ENCODE data around the gene CBL.

The CBL gene

DNA sequence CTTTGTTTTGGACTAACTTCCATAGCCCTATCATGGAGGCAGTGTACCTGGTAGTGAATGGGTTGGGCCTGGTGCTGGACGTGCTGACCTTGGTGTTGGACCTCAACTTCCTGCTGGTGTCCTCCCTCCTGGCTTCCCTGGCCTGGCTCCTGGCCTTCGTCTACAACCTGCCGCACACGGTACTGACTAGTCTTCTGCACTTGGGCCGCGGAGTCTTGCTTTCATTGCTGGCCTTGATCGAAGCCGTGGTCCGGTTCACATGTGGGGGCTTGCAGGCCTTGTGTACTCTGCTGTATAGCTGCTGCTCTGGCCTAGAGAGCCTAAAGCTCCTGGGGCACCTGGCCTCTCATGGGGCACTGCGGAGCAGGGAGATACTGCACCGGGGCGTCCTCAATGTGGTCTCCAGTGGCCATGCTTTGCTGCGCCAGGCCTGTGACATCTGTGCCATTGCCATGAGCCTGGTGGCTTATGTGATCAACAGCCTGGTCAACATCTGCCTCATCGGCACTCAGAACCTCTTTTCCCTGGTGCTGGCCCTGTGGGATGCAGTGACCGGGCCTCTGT, 129.0 kb downstream of the CBL start:
- DNase-seq = no peak

DNA sequence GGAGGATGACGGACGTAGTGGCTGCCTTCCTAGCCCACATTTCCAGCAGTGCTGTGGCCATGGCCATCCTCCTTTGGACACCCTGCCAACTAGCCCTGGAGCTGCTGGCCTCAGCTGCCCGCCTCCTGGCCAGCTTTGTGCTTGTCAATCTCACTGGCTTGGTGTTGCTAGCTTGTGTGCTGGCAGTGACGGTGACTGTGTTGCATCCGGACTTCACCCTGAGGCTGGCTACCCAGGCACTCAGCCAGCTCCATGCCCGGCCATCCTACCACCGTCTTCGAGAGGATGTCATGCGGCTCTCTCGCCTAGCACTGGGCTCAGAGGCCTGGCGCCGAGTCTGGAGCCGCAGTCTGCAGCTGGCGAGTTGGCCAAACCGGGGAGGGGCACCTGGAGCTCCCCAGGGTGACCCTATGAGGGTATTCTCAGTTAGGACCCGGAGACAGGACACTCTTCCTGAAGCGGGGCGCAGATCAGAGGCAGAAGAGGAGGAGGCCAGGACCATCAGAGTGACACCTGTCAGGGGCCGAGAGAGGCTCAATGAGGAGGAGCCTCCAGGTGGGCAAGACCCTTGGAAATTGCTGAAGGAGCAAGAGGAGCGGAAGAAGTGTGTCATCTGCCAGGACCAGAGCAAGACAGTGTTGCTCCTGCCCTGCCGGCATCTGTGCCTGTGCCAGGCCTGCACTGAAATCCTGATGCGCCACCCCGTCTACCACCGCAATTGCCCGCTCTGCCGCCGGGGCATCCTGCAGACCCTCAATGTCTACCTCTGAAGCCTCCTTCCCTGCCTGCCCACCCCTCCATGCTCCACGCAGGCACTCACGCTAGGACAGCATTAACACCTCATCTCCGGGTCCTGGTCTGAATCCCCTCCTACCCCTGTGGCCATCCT, 129.8 kb downstream of the CBL start:
- DNase-seq = no peak

DNA sequence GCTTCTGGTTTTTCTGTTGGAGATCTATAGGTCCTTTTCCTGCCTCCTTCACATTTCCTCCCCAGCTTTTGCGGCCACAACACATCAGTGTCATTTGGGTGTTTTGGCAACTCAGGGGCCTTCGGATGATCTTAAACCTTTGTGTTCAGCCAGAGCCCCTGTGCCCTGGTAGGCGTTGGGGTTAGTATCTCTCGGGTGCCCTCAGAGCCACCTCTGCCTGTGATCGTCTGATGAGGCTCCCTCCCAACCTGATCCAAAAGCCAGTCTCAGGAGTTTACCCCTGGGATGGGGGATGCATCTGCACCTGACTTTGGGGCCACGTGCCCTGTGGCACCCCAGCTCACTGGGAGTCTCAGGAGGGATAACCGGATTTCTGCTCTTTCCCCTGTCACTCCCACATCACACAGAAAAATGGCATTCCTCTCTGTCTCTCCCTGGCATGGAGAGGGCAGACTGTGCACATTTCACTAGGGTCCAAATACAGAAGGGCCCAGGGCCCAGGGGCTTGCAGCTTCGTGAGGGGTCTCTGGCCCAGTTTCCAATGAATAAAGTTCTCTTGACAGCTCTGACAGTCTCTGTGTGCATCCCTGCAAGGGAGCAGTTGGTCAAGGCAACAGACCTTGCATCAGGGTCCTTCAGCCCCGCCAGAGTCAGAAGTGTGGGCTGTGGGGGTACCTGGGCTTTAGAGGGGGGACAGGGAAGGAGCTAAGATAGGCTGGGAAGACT, 130.8 kb downstream of the CBL start:
- DNase-seq = no peak

DNA sequence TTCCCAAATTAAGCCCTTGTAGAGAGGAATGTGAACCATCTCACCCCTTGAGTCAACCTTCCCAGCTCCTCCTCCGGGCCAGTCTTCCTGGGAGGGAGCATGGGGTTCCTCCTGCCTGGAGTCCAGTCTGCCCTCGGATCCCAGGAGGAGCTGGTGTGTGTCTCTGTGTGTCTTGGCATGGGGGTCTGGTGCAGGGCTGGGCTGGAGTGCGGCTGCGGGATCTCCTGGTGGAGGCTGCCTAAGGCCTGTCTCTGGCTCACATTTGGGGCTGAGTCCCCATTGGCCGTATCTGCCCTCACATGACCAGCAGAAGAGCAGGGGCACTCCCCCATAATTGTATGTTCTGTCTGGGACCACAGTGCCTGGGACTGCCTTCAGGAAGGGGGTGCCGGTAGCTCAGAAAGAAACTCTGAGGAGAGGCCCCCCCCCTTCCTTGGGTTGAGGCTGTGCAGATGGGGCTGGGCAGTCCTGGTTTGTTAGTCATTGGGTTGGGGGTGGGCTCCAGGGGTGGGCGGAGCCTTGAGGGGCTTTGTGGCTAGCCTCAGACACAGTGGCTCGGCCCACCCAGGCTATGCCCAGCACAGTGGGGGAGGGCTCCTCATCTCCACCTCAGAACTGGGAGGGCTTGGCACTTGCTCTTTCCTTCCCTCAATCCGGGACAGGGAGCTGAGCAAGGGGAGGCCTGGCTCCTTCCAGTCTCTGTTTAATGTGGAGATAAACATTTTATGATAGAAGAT, 131.6 kb downstream of the CBL start:
- DNase-seq = no peak

DNA sequence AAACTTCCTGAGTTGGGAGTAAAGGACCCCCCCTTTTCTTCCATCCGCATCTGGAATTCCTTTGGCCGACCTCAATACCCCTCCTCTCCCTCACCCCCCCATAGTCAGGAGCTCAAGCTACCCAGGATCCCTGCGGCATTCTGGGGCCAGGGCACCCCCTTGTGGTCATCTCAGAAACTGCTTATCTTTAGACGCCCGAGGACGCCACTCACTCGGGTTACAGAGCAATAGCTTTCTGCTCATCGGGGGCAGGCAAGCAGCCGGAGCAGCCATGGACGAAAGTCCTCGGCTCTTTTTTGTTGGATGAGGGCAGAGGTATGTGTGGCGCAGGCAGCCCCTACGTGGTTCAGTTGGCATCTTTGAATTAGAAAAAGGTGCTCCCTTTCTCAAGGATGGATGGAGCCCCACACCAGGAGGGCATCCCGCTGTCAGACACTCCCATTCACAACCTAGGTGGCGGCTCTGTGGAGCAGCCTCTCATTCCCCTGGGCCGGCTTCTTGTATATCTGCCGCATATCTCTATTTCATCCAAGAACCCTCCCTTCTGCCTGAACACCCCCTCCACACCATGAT, 132.3 kb downstream of the CBL start:
- peak in 1 of 2 experiments; percentile 23 for DNase-seq

DNA sequence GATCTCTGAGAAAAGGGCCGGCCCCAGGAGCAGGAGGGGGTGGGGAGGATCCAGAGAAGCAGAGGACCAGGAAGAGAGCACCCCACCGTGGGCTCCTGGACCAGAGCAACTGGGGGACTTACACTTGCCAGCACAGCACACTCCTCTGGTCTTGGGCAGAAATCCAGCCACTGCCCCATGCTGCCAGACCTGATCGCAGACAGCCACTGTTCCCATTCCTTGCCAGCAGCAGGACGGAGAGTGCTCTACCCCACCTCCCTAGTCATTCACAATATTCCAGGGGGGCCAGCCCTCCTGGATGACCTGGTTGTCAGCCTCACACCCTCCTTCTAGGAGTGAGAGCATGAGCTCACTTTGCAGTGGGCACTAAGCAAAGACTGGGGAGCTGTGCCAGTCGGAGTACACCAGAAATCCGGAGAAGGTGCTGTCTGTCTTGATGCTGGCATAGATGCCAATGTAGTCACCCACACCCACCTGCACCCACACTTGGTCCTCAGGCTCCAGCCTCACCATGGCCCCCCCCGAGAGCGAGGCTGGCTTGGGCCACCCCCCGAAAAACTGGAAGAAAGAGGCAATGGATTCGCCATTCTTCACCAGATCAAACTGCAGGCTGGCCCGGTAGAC, 132.9 kb downstream of the CBL start:
- no peak for DNase-seq

DNA sequence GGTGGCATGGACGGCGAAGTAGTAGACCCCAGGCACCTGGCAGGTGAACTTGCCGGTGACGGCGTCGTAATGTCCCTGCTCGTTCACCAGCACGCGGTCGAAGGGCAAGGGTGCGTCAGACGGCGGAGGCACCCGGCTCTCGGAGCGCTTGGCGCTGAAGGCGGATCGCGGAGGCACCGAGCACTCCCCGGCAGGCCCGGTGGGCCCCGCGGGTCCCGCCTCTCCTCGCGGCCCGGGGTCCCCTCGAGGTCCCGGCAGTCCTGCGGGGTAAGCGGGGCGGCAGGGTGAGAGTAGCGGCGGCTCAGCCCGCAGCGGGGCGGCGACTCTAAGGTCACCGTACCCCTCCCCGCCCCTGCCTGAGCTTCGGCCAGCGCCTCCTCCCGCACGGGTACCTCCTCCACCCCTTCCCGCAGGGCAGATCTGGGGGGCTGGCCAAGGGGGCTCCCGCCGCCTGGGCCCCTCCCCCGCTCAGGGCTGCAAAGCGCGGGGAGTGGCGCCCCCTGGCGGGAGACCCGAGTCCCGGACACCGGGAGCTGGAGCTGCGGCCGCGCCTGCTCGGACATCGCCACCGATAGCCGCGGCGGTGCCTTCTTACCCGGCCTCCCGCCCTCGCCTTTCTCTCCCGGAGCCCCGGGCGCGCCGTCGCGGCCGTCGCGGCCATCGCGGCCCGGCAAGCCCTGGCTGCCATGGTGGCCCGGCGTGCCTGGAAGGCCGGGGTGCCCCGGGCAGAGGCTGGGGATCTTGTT, 133.6 kb downstream of the CBL start:
- no peak for DNase-seq

DNA sequence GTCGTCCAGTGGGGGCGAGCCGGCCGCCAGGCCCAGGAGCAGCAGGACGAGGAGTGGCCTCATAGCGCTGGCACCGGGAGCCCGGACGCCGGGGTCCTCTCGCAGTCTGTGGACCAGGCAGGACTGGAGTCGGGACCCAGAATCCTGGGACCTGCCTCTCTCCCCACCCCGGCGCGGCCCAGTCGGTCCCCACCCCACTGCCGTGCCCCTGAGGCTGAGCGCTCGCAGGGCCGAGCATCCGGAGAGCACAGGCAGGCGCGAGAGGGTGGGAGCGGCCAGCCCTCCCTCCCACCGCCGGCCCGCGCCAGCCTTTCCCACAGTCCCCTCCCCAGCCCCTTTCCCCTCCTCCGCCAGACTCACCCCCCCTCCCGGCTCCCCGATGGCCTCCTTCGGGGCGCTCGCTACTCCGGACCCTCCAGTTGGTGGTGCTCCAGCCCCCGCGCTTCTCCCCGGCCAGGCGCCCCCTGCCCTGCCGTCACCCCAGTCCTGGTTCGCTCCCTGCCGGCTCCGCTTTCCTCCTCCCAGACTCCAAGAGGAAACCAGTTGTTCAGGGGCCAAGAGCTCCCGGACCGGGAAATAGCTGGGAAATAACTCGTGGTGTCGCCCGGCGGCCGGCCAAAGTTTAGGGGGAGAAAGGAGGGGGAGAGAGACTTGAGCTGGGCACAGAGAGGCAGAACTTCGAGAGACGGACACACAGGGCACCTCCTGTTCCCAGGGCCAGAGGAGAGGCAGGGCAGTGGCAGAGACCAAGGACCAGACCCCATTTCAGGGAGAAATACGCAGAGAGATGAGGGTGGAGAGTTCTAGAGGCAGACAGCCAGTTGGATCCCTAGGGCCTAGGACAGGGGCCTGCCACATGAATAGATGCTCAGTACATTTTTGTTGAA, 134.4 kb downstream of the CBL start, which contains the start of gene C1QTNF5:
Gene C1QTNF5 (minus strand): TSS at position 549 of the 887 bp plus-strand sequence. CDS start 486 bp downstream, at position 63.
- no peak for DNase-seq

DNA sequence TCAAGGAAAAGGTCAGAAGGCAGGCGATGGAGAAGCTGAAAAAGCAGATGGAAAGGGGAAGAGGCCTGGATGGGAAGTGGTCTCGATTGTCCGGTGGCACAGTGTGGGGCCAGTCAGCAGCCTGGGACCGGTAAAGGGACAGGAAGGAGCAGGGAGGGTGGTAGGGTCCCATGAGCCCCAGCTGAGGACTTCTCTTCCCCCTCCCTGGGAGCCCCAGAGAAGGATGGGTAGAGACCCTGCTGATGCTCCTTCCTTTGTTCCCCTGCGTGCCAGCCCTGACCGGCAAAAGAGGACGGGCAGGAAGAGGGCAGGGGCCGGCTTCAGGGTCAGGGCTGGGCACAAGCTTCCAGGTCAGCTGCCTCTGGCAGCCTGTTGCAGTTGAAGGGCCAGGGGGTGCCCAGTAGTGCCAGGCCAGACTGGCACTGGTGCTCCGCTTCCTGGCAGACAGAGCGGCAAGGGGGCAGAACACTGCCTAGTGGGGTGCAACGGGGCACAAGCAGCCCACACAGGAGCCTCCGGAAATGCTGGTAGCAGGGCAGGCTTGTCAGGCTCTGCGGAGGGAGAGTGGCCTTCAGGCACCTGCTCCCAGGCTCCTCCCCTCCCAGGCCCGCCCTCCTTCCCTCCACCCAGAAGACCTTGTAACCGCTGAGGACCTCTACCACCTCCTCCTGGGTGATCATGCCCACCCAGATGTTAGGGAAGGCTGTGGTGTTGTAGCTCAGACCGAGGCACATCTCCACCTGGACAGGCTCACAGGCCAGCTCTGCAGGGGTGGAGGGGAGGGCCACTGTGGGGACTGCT, 135.3 kb downstream of the CBL start:
- DNase-seq = no peak

DNA sequence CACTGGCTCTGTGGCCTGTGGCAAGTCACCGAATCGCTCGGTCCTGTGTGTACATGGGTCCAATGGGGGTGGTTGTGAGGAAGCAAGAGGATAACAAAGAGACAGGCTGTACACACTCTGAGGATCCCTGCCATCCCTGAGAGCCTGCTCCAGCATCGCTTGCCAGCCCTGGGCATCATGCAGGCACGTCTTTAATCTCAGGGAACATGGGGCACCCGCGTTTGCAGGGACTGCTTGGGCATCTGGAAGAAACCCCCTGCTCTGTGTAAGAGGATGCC, 135.8 kb downstream of the CBL start:
- no peak for DNase-seq

DNA sequence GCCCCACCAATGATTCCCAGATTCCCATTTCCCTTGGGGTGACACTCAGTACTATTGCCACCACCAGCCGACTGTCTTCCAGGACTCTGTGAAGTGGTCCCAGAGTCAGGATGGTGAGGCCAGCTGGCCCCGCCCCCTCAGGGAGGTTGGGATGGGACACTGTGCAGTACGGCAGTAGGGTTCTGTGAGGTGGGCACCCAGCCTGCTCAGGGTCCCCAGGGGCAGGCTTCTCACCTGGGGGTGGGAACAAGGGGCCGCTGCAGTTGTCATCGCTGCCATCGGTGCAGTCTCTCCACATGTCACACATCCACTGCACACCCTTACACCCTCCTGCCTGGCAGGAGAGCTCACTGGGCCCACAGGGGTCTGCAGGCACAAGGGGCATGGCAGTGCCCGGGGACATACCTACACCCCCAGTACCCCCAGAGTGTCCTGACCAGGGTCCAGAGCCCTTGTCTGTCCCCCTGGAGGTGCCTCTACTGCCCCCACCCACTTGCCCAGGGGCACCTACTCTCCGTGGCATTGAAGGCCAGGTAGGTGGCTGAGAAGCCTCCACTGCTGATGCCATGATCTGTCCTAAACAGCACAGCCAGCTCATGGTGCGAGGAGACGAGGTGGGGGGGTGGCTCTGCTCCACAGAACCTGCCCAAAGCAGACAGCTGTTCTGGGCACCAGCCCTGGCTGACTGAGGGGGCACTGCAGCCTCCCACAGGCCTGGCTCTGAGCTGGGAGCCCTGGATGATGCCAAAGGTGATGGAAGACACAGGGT, 136.4 kb downstream of the CBL start:
- no peak for DNase-seq

DNA sequence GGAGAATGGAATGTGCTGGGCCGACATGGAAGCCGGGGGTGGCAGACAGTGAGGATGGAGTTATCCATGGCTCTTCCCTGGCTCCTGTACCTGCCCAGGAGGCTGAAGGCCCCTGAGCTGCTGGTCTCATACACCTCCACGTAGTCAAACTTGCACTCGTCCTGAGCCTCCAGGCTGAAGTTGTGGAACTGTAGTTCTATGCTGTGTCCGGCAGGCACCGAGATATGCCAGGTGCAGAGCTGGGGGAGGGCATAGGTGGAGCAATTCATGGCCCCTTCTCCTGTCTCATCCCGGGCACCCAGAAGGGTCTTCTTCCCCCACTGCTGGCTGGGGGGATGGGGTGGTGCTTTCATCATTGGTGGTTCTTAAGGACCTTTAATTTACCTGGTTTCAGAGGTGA, 137.6 kb downstream of the CBL start:
- DNase-seq = no peak

DNA sequence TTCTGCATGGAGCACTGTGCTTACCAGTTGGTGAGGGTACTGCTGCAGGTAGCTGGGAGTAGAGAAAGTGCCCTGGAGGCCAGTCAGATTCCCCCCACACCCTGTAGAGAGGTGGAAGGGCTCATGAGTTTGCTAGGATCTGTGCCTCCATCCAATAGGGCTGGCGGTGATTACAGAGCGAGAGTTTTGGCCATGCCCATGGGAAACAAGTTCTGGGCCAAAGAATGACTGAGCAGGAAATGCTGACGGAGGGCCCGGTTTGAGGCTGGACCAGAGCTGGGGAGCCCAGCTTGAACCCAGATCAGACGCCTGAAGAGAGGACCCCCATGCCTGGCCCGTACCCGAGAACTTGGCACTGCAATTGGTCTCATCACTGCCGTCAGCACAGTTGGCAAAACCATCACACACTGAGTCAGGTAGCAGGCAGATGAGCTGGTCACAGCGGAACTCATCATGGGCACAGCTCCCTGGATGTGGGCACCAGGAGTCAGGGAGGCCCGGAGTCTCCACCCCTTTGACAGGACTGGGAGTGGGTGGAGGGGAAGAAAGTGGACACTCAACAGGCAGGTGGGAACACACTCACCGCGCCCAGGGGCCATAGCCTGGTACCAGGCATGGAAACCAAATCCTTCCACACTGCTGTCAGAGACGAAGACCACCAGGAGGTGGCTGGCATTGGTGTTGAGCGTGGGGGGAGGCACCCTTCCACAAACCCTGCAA, 138.3 kb downstream of the CBL start:
- no peak for DNase-seq

DNA sequence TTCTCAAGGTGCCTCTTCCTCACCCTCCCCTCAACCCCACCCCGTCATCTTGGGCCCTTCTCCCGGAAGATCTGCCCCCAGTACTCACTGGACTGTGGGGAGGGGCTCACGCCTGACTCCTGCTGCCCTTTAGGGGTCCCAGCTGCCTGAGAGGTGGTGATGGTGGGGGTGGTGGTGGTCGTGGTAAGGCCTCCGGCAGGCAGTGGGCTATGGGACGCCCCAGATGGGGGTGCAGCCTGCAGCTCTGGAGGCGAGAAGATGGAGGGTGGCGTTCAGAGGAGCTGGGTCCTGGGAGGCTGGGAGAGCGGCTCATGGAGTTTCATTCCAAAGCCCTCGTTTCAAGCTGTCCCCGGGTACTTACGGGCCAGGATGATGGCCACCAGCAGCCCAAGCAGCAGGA, 139.5 kb downstream of the CBL start:
- no peak for DNase-seq

DNA sequence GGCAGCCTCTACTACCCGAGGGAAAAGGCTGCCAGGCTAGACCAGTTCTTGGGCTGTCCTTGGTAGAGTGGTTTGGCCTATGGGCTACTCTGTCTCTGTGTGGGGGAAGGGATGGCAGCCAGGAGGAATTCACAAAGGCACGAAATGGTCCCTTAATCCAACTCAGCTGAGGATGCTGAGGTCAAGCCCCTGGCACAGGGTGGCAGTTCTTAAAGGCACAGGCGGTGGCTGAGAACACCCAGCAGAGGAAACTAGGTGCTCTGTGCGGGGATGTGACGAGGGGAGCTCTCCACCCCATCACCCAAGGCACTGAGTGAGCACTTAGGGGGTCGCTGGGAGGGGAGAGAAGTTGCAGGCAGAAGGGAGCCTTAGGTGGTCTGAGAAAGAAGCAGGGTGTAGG, 140.5 kb downstream of the CBL start, which contains the start of gene MFRP:
Gene MFRP (minus strand): TSS at position 101 of the 400 bp plus-strand sequence. CDS start 192 bp downstream, outside the sequence.
- no peak for DNase-seq

DNA sequence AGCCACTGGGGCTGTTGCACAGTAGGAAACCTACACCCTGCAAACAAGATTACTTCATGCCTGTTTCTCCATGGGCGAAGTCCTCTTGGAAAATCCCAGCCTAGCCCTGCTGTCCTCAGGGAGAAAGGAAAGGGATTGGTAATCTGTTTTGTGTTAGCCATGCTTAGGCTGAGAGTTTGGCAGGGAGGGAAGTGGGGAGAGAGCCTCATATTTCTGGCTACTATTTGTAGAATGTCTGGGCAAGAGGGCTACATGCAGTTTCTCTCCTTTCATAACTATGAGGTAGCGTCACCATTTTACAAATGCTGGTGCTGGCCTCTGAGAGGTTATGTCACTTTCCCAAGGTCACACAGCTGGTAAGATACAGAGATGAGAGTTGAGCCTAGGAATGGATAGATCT, 141.1 kb downstream of the CBL start:
- no peak for DNase-seq

DNA sequence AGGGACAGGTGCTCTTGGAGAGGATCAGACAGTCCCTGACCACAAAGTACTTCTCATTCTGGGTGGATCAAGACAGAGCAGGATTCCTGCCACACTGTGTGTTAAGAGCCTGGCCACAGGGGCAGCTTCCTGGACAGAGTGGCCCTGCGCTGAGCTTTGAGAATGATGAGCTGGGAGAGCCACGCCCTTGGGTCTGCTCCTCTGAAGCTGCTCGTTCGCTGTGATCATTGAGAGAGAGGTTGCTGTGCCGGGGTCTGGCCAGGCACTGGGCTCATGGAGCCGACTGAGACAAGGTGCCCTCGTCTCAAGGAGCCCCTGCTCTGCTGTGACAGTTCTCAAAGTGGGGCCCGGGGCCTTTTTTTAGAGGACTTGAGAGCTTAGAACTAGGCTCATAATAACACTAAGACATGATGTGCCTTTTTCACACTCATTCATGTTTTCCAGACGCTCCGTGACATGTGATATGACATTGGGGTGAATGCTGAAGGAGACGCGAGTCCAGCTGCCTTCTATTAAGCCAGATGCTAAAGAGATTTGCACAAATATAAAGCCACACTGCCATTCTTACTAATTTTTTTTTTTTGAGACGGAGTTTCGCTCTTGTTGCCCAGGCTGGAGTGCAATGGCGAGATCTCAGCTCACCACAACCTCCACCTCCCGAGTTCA, 141.9 kb downstream of the CBL start:
- no peak for DNase-seq

DNA sequence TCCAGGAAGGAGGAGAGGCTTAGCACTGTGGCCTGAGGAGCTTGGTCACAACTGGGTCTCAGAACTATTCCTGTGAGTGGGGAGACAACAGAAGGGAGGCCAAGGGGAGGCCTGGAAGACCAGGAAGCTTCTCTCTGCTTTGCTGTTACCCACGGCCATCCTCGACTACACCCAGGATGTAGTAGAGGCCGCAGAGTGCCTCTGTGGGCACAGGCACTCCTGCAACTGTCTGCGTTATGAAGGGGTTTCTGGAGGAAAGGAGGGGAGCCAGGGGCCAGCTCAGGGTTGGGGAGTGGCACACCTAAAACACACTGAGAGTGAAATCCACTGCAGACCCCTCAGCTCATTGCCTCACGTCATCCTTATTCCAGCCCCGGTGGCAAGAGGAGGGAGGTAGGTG, 144.2 kb downstream of the CBL start:
- no peak for DNase-seq

All from NCI-H187 (cell line).